Measurements from ENCODE around the gene MAGIX.

Gene MAGIX

GRCh38 chrX:49210406-49210805 lies 47.8 kb downstream of the MAGIX start:
- H2AFZ ChIP-seq = no peak overlapping the region
- H3K27me3 ChIP-seq (ENCODE audit: control insufficient read depth, insufficient read depth, low read length) = no peaks in the 10 kb centered on the region
- H3K27ac ChIP-seq = no peak overlapping the region
- no peak for TF ChIP-seq CTCF (IDR thresholded peaks at IDR 0.05)
- H3K79me2 ChIP-seq = no peaks in the 10 kb centered on the region
- no peak overlapping the region for H3K4me2 ChIP-seq (ENCODE audit: low read length)
- no peak overlapping the region for H3K9ac ChIP-seq
- H3K4me1 ChIP-seq = no peaks in the 10 kb centered on the region
- no peaks in the 10 kb centered on the region for H3K9me3 ChIP-seq (ENCODE audit: control insufficient read depth, low read length)
- H3K4me3 ChIP-seq (ENCODE audit: low read depth, low read length) = no peak overlapping the region
- H3K36me3 ChIP-seq (ENCODE audit: control insufficient read depth, insufficient read depth, low read length) = no peaks in the 10 kb centered on the region

GRCh38 chrX:49211074-49211473 lies 48.5 kb downstream of the MAGIX start:
- Histone ChIP-seq H3K27me3 (ENCODE audit: control insufficient read depth, insufficient read depth, low read length) (no peaks in the 10 kb centered on the region), H3K4me2 (ENCODE audit: low read length) (no peak overlapping the region), H3K4me1 (no peaks in the 10 kb centered on the region), H3K9ac (no peak overlapping the region), H3K4me3 (ENCODE audit: low read depth, low read length) (no peak overlapping the region), H3K36me3 (ENCODE audit: control insufficient read depth, insufficient read depth, low read length) (no peaks in the 10 kb centered on the region), H2AFZ (no peak overlapping the region), H3K9me3 (ENCODE audit: control insufficient read depth, low read length) (no peaks in the 10 kb centered on the region), H3K79me2 (no peaks in the 10 kb centered on the region), H3K27ac (no peak overlapping the region)
- TF ChIP-seq CTCF (IDR thresholded peaks at IDR 0.05) = no peak

GRCh38 chrX:49212209-49212608 lies 49.7 kb downstream of the MAGIX start:
- Histone ChIP-seq H3K4me3 (ENCODE audit: low read depth, low read length) (no peak overlapping the region), H3K36me3 (ENCODE audit: control insufficient read depth, insufficient read depth, low read length) (no peaks in the 10 kb centered on the region), H3K27ac (no peak overlapping the region), H3K9ac (no peak overlapping the region), H2AFZ (no peak overlapping the region), H3K4me1 (no peaks in the 10 kb centered on the region), H3K4me2 (ENCODE audit: low read length) (no peak overlapping the region), H3K79me2 (no peaks in the 10 kb centered on the region), H3K9me3 (ENCODE audit: control insufficient read depth, low read length) (no peaks in the 10 kb centered on the region), H3K27me3 (ENCODE audit: control insufficient read depth, insufficient read depth, low read length) (no peaks in the 10 kb centered on the region)
- TF ChIP-seq CTCF (IDR thresholded peaks at IDR 0.05) = no peak

- no peak overlapping the region for H3K4me2 ChIP-seq (ENCODE audit: low read length)
- no peak overlapping the region for H2AFZ ChIP-seq
- no peaks in the 10 kb centered on the region for H3K9me3 ChIP-seq (ENCODE audit: control insufficient read depth, low read length)
- H3K36me3 ChIP-seq (ENCODE audit: control insufficient read depth, insufficient read depth, low read length) = no peaks in the 10 kb centered on the region
- H3K9ac ChIP-seq = no peak overlapping the region
- H3K27me3 ChIP-seq (ENCODE audit: control insufficient read depth, insufficient read depth, low read length) = no peaks in the 10 kb centered on the region
- no peaks in the 10 kb centered on the region for H3K4me1 ChIP-seq
- no peak for TF ChIP-seq CTCF (IDR thresholded peaks at IDR 0.05)
- no peaks in the 10 kb centered on the region for H3K79me2 ChIP-seq
- H3K4me3 ChIP-seq (ENCODE audit: low read depth, low read length) = no peak overlapping the region
- no peak overlapping the region for H3K27ac ChIP-seq
These were observed 50.3 kb downstream of the MAGIX start for GRCh38 chrX:49212861-49213260.

GRCh38 chrX:49214416-49214815 lies 51.9 kb downstream of the MAGIX start:
- Histone ChIP-seq H3K27ac (no peak overlapping the region), H3K9me3 (ENCODE audit: control insufficient read depth, low read length) (no peaks in the 10 kb centered on the region), H3K4me3 (ENCODE audit: low read depth, low read length) (no peak overlapping the region), H3K4me1 (no peaks in the 10 kb centered on the region), H3K4me2 (ENCODE audit: low read length) (no peak overlapping the region), H3K9ac (no peak overlapping the region), H3K36me3 (ENCODE audit: control insufficient read depth, insufficient read depth, low read length) (no peaks in the 10 kb centered on the region), H2AFZ (no peak overlapping the region), H3K27me3 (ENCODE audit: control insufficient read depth, insufficient read depth, low read length) (no peaks in the 10 kb centered on the region), H3K79me2 (no peaks in the 10 kb centered on the region)
- TF ChIP-seq CTCF (IDR thresholded peaks at IDR 0.05) = no peak

All from parathyroid adenoma (tissue), 2 donors.